GM08714 (cell line): Measurements from ENCODE around the gene NOL9.

Experiments
- H3K4me3 ChIP-seq: fragments of 200-500 bp; sonication (Bioruptor generic); 2 replicates; pipeline ENCODE4 v1.5.1; 2014; ENCODE audit warnings: mild to moderate bottlenecking, low read length, inconsistent platforms
- ZNF274 ChIP-seq: IDR thresholded peaks from 2 replicates; pipeline ENCODE4 v1.6.1; 2012; ENCODE audit warnings: mild to moderate bottlenecking, low read depth, low read length

NOL9 gene

DNA sequence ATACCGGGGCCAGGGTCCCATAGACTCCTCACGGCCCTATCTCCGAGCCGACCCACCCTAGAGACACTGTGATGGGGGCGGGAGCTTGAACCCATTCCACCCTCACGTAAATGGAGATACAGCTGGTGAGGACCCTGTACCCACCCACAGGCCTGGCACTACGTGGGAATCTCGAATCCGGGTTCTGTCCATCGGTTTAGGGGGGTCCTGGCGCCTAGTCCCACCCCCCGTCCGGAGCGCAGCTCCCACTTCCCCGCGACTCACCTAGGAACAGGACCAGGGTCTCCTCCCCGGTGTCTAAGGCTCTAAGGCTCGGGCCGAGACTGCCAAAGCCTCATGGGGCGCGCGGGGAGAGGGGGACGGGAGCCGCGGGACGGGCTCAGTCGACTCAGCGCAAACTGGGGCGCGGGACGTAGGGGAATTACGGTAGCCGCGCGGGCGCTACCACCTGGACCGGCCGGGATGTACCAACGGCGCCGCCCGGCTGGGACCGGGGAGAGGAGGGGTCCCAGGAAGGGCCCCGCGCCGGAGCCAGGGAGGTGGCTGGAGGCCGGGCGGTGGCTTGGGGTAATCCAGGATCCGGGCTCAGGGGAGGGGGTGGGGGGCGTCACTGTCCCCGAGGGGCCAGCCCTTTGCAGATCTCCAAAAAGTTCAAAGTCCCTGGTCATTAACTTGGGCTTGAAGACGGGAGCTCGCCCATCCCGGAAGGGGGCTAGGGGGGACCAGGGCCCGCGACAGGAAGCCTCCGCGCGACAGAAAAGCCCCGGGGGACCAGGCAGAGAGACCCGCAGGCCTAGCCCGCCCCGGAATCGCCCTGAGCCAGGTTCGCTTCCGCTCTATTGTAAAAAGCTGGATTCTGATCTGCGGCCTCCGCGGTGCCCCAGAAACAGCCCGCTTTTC, 63.9 kb downstream of the NOL9 start:
- no peak for TF ChIP-seq ZNF274
- peak overlapping the region; percentile 65 for H3K4me3 ChIP-seq

DNA sequence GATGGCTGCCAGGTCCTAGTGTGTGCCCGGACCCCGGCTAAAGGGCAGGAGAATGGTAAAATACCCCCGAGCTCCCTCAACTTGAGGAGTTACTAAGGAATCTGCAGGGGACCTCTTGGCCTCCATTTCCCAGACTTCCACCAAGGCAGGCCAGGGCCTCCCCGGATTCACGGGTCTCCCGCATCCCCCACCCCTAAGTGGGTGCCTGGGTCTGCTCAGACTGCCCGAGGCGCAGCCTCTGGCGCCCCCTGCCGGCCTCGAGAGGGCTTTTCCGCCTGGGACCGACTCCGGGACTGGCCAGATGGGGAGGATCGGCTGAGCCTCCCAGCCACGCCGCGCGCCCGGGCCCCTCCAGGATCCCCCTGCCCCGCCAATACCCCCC, 64.5 kb downstream of the NOL9 start:
- H3K4me3 ChIP-seq = peak overlapping the region; percentile 65
- TF ChIP-seq ZNF274 = no peak

DNA sequence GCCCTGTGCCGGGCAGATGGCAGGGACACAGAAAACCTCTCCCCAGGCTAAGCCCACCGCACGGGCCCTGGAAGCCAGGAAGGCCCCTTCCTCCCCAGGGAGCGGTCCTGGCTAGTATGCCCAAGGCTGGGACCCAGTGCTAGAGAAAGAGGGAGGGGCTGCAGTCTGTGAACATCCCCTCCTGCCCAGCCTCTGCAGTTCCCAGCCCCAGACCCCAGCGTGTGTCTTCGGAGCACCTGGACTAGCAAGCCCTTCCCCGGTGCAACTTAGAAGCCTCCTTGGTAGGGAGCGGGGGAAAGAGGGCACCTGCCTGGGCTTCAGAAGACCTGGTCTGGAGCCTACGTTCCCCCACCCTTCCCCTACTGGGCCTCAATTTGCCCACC, 64.9 kb downstream of the NOL9 start:
- H3K4me3 ChIP-seq = no peak overlapping the region
- TF ChIP-seq ZNF274 = no peak

DNA sequence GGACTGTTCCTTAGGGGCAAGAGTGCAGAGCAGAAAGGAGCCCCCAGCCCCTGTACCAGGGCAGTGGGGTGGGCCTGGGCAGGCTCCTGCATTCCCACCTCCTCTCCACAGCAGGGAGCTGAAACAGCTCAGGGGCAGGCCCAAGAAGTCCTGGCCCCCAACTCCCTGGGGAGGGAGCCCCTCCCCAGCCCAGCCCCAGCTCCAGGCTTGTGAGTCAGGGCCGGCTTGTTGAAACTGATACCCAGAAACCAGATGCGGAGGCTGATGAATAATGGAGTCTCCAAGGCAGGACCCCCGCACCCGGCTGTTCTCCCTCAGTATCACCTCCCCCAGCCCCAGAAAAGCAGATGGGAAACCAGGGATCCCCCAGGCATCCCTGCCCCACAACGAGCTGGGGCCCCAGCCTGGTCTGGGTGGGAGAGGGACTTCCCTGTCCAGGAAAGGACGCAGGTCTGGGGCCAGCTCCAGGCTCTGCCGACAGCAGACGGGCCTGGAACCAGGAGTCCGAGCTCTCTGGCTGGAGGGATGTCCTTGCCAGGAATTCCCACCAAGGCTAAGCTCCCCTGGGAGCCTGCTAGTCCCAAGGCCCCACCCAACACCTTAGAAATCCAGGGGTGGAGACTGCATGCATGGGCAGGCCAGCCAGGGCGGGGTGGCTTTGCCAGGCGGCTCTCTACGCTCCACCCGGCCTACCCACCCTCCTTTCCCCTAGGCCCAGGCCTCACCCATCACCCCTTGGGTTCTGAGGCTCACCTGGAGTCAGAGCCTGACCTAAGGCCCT, 65.5 kb downstream of the NOL9 start:
- no peak overlapping the region for H3K4me3 ChIP-seq
- TF ChIP-seq ZNF274 = no peak

DNA sequence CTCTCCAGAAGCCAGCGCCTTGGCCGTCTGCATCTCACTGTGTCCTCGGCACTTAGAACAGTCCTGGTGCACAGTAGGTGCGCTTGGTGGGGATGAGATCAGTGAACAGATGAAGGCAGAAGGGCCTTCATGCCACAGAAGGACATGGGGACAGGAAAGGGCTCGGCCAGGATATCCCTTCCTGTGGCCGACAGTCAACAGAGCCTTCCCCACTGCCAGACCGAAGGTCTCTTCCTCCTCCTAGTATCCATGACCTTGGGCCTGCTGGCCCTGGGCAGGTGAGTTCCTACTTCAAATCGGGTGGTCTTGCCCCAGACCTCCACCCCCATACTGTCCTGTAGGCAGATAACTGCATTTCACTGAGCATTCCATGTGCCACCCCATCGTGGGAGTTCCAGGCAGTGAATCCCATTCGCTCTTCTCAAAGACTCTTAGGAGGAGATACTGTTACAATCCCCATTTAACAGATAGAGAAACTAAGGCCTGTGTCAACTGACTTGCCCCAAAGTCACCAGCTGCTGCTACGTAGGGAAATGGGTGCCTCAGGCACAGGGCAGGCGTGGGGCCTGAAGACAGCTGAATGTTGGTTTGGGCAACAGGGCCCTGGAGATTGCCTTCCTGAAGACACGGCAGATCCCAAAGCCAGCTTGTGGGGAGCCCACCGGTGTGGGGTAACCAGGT, 66.4 kb downstream of the NOL9 start:
- no peak for TF ChIP-seq ZNF274
- H3K4me3 ChIP-seq = no peak overlapping the region

DNA sequence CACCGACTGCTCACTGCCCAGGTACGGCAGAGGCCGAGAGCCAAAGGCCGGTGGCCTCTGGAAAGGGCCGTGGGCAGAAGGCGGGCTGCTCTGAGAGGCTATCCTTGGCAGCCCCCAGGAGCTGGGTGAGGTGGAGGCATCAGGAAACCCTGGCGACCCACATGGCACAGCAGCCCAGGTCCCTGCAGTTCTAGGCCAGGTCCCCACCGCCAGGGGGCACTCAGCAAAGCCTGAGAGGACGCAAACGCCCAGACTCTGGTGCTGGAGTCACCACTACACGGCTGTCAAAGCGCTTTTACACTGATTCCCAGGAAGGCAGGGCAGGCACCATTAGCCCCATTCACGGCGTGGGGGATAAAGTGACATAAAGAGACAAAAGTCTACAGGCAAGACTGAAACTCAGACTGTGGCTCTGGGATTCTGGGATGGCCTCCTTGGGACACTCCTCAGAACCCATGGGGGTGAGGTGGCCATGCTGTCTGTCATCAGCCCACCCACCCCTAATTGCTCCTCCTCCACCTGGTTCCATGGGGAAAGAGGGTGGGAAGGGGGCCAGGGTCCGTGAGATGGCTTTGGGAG, 67.8 kb downstream of the NOL9 start:
- no peak for TF ChIP-seq ZNF274
- H3K4me3 ChIP-seq = no peak overlapping the region

DNA sequence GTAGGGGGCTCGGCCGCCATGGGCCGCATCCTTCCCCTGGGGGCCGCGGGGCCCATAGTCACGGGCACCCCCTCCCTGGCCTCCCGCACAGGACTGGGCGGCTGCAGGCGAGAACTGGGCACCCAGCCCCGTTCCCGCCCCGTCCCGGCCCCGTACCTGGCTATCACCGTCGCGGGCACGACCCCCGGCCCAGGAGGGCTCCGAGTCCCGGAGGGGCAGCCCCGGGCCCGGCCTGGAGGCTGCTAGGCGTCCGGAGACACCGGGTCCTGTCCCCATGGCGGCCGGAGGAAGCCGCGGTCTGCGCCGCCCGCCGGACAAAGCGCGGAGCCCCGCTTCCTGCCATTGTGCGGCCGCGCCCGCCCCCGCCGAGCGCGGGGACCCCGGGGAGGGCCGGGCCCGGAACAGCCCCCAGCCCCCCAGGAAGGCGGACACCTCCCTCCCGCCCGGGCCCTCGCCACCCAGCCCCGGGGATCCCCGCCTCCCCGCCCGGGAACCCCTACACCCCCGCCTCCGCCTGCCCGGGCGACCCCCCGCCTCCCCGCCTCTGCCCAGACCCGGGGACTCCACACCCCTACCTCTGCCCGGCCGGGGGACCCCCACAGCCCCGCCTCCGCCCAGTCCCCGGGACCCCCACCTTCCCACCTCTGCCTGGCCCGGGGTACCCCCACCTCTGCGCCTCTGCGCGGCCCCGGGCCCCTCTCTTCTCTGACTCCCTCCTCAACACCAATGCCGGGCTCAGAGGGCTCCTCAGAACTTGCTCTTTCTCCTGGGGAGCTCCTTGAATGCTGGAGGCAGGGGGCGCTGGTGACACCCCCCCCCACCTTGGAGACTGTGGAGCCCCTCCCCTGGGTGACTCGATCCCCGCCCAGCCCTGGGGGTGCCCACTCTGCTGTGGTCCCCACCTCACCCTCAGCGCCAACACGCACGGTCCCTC, 68.9 kb downstream of the NOL9 start:
- TF ChIP-seq ZNF274 = no peak
- no peak overlapping the region for H3K4me3 ChIP-seq

DNA sequence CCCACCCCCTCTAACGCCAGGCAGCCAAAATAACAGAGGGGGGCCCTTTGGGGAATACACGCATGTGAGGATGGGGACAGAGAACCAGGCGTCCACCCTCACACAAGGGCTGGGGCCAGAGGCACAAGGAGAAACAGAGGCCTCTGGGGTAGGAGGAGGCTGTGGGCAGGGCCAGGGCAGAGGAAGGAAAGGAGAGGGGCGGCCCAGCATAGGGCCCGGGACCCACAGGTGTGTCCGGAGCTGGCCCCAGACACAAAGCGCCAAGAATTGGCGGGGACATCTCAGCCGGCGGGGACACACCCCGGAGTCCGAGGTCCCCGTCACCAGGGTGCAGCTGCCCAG, 69.5 kb downstream of the NOL9 start:
- TF ChIP-seq ZNF274 = no peak
- no peak overlapping the region for H3K4me3 ChIP-seq

DNA sequence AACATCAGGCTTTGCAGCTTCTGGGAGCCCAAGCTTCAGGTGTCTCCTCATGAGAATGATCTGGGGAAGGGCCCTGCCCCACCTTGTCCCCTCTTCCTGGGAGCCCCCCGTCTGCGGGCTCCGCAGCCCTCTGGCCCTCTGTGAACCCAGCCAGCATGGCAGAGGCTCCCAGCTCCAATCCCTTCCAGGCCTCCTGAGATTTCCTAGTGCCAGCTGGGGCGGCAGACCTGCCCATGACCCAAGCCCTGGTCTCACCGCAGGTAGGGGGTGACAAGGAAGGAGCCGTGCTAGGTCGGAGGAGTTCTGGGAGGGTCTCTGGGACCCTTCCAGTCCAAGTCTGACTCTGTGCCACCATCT, 70.6 kb downstream of the NOL9 start:
- TF ChIP-seq ZNF274 = no peak
- H3K4me3 ChIP-seq = no peak overlapping the region

DNA sequence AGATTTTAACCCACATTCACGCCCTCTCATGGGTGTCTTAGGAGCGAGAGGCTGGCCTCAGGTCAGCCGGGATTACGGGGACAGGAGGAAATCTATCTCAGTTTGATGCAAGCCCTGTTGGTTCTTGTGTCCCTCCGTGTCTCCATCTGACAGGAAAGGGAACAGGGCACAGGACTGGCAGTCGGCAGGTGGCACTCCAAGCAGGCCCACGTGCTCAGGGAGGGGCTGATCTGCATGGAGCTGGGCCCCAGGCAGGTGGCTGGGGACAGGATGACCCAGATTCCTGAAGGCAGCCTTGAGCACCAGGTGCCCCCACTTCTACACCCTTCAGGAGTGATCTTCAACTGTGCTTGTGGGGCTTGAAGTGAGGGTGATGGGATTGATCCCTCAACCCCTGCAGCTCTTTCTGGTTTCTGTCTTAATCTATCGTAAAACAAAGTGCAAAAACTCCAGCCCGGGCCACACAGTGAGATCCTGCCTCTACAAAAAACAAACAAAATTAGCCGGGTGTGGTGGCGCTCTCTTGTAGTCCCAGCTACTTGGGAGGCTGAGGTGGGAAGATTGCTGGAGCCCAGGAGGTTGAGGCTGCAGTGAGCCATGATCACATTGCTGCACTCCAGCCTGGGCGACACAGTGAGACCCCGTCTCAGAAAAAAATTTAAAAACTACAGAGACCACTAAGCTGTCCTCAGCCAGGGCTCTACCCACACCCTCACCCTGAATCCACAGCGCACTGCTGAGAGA, 71.1 kb downstream of the NOL9 start:
- no peak for TF ChIP-seq ZNF274
- no peak overlapping the region for H3K4me3 ChIP-seq

DNA sequence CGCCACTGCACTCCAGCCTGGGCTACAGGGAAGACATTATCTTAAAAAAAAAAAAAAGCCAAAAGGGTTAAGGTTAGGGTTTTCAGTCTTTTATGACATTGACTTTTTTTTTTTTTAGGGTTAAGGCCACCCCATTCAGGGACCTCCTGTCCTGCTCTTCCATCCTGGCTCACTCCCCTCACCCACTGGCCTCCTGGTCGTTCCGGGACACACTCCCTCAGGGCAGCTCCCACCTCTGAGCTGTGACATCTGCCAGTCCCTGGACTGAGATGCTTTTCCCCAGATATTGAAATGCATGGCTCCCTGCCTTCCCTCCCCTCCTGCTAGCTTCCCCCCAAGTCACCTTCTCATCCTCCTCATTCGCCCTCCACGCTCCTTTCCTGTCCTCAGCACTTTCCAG, 72.5 kb downstream of the NOL9 start:
- no peak overlapping the region for H3K4me3 ChIP-seq
- TF ChIP-seq ZNF274 = no peak

DNA sequence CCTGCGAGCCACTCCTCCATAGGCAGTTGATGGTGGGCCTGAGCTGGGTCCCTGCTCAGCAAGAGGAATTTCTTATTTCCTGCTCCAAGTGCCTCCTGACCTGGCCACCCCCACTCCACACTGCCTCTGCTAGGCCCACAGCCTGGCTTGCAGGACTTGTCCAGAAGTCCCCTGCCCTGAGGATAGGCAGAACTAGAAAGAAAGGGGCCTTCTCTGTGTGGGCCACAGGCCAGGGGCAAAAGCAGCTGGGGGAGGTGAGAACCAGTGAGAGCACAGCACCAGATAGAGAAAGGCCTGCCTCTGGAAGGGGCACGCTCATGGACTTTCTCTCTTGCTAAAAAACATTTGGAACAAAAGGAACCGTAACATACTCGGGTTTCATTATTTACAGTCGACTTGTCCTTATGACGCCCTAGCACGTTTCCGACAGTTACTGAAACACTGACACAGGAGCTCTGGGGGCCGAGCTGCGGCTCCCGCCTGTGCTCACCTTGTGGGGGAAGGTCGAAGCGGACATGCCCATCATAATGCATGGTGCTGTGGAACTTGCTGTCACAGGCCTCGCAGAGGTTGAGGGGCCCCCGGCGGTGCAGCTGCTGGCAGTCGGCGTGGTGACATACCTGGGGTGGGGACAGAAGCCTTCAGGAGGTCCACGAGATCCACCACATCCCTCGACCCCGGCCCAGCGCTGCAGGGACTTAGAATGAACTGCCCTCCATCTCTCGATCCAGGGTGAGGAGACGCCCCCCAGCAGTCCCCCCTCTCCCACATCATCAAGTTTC, 77.1 kb downstream of the NOL9 start:
- TF ChIP-seq ZNF274 = no peak
- no peak overlapping the region for H3K4me3 ChIP-seq
